Skeletal muscle tissue (tissue), 4 donors: ENCODE data around the gene C12orf57. TPM values are rescaled to one million over a fixed set of nuclear protein-coding genes. Genes with fewer than 3 reads are reported as not detected.
A peak's percentile ranks its signal among the peaks of the same experiment; 100 is the strongest.

Experiments
- H3K27ac ChIP-seq: one replicate; pipeline ENCODE4 v1.7.0; 2013; ENCODE audit warnings: mild to moderate bottlenecking, low read depth, low read length, inconsistent platforms
- H3K27me3 ChIP-seq, 3 donors: one replicate each; pipeline ENCODE4 v1.7.0; 2013; ENCODE audit warnings: low read length in 3 of 3; ENCODE audit not compliant: control insufficient read depth in 3 of 3, insufficient read depth in 3 of 3
- H3K36me3 ChIP-seq, 3 donors: one replicate each; pipeline ENCODE4 v1.7.0; 2013; ENCODE audit warnings: low read length in 3 of 3; ENCODE audit not compliant: control insufficient read depth in 3 of 3, insufficient read depth in 3 of 3
- H3K4me1 ChIP-seq, 3 donors: one replicate each; pipeline ENCODE4 v1.7.0; 2013; ENCODE audit warnings: low read length in 3 of 3, mild to moderate bottlenecking in 3 of 3; ENCODE audit not compliant: control insufficient read depth in 3 of 3, insufficient read depth in 3 of 3
- H3K4me3 ChIP-seq, 3 donors: one replicate each; pipeline ENCODE4 v1.7.0; 2013; ENCODE audit warnings: low read length in 3 of 3
- H3K9ac ChIP-seq, 3 donors: one replicate each; pipeline ENCODE4 v1.7.0; 2013; ENCODE audit warnings: low read length in 3 of 3, mild to moderate bottlenecking in 3 of 3, moderate library complexity in 2 of 3, low read depth in 1 of 3
- H3K9me3 ChIP-seq, 3 donors: one replicate each; pipeline ENCODE4 v1.7.0; 2013; ENCODE audit warnings: low read length in 3 of 3; ENCODE audit not compliant: control insufficient read depth in 3 of 3
- total RNA-seq: library from RNA; depleted of rRNA; stranded (reverse); fragments of >200 nt; gene quantifications from one replicate; pipeline ENCODE4 v1.2.3, GENCODE V29; 2014
- donor health status: Osteomylitis.

The C12orf57 gene
- total RNA-seq, 1 donor from 2014 or later, result 205 TPM

GRCh38 chr12:6928022-6928702, 15.7 kb upstream of the C12orf57 start:
- peak overlapping the region; percentile 81 to 88 (median 86) for H3K9ac ChIP-seq
- peak overlapping the region; percentile 75 to 79 (median 78) for H3K4me3 ChIP-seq
- H3K27me3 ChIP-seq, result no peaks in the 10 kb centered on the region
- no peaks in the 10 kb centered on the region for H3K9me3 ChIP-seq
- H3K27ac ChIP-seq, result peak overlapping the region; percentile 89
- peaks cover 49 to 56% (median 54%) of the 10 kb centered on the region in 3 donors for H3K4me1 ChIP-seq
- no peaks in the 10 kb centered on the region for H3K36me3 ChIP-seq

DNA sequence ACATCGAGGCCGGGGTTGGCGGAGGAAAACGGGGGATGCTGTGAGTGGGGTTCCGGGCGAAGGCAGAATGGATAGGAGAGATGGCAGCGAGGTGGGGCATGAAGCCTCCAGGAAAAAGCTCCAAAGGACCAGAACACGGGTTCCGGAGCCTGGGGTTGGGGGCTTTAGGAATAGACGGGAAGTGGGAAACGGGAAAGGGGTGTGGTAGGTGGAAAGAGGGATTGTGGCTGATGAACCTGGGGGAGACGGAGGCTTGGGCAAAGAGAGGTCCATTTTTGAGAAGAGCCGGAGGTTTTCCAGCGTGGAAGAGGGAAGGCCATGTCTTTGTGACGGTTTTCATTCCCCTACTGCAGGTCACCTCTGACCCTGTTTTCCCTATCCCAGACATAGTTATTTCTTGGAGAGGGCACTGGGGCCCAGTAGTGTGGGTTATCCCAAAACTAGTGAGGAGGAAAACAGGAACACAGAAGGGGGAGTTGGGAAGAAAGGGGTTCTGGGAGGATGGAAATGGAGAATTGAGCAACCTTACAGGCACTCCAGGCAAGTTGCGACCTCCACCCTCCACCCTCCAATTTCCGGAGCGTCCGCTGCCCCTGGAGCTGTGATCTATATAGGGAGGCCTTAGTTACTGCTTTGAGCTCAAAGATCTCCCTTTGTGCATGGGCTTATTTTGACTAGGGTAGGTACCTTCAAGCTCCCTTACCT, 15.0 kb upstream of the C12orf57 start:
- Histone ChIP-seq H3K9me3 (no peaks in the 10 kb centered on the region), H3K27ac (peak overlapping the region; percentile 89), H3K4me3 (peak overlapping the region; percentile 75 to 79 (median 78)), H3K4me1 (peaks cover 51 to 63% (median 60%) of the 10 kb centered on the region in 3 donors), H3K9ac (peak overlapping the region; percentile 81 to 88 (median 86)), H3K36me3 (peaks cover 0 to 4% (median 3%) of the 10 kb centered on the region in 3 donors), H3K27me3 (no peaks in the 10 kb centered on the region)

GRCh38 chr12:6929466-6930452, 14.1 kb upstream of the C12orf57 start:
- Histone ChIP-seq H3K9ac (peak overlapping the region; percentile 81 to 88 (median 86)), H3K4me1 (peaks cover 50 to 63% (median 60%) of the 10 kb centered on the region in 3 donors), H3K27ac (peak overlapping the region; percentile 89), H3K36me3 (peaks cover 0 to 11% (median 10%) of the 10 kb centered on the region in 3 donors), H3K4me3 (peak overlapping the region; percentile 75 to 79 (median 78)), H3K27me3 (no peaks in the 10 kb centered on the region), H3K9me3 (no peaks in the 10 kb centered on the region)

GRCh38 chr12:6932766-6933165, 11.1 kb upstream of the C12orf57 start:
- H3K27ac ChIP-seq, result no peak overlapping the region
- no peaks in the 10 kb centered on the region for H3K27me3 ChIP-seq
- H3K9me3 ChIP-seq, result no peaks in the 10 kb centered on the region
- H3K4me1 ChIP-seq, result peaks cover 35 to 56% (median 47%) of the 10 kb centered on the region in 3 donors
- peak overlapping the region in 1 of 3 donors; percentile 1 for H3K9ac ChIP-seq
- H3K36me3 ChIP-seq, result peaks cover 6 to 15% (median 14%) of the 10 kb centered on the region in 3 donors
- no peak overlapping the region for H3K4me3 ChIP-seq

GRCh38 chr12:6934110-6934509, 9.7 kb upstream of the C12orf57 start:
- H3K36me3 ChIP-seq, result peaks cover 8 to 19% (median 14%) of the 10 kb centered on the region in 3 donors
- H3K4me1 ChIP-seq, result peaks cover 38 to 61% (median 51%) of the 10 kb centered on the region in 3 donors
- H3K27me3 ChIP-seq, result no peaks in the 10 kb centered on the region
- H3K4me3 ChIP-seq, result no peak overlapping the region
- H3K27ac ChIP-seq, result peak overlapping the region; percentile 69
- no peaks in the 10 kb centered on the region for H3K9me3 ChIP-seq
- H3K9ac ChIP-seq, result no peak overlapping the region

GRCh38 chr12:6935371-6936193, 8.2 kb upstream of the C12orf57 start:
- no peaks in the 10 kb centered on the region for H3K27me3 ChIP-seq
- H3K36me3 ChIP-seq, result peaks cover 9 to 23% (median 14%) of the 10 kb centered on the region in 3 donors
- peaks cover 26 to 52% (median 39%) of the 10 kb centered on the region in 3 donors for H3K4me1 ChIP-seq
- H3K4me3 ChIP-seq, result no peak overlapping the region
- H3K27ac ChIP-seq, result peak overlapping the region; percentile 69
- no peaks in the 10 kb centered on the region for H3K9me3 ChIP-seq
- no peak overlapping the region for H3K9ac ChIP-seq

DNA sequence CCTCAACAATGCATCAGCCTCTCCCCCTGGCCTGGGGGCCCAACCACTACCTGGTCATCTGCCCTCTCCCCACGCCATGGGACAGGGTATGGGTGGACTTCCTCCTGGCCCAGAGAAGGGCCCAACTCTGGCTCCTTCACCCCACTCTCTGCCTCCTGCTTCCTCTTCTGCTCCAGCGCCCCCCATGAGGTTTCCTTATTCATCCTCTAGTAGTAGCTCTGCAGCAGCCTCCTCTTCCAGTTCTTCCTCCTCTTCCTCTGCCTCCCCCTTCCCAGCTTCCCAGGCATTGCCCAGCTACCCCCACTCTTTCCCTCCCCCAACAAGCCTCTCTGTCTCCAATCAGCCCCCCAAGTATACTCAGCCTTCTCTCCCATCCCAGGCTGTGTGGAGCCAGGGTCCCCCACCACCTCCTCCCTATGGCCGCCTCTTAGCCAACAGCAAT, 7.6 kb upstream of the C12orf57 start:
- Histone ChIP-seq H3K36me3 (peaks cover 11 to 29% (median 14%) of the 10 kb centered on the region in 3 donors), H3K4me1 (peaks cover 26 to 52% (median 39%) of the 10 kb centered on the region in 3 donors), H3K9me3 (no peaks in the 10 kb centered on the region), H3K4me3 (no peak overlapping the region), H3K9ac (no peak overlapping the region), H3K27ac (peak overlapping the region; percentile 92), H3K27me3 (no peaks in the 10 kb centered on the region)

DNA sequence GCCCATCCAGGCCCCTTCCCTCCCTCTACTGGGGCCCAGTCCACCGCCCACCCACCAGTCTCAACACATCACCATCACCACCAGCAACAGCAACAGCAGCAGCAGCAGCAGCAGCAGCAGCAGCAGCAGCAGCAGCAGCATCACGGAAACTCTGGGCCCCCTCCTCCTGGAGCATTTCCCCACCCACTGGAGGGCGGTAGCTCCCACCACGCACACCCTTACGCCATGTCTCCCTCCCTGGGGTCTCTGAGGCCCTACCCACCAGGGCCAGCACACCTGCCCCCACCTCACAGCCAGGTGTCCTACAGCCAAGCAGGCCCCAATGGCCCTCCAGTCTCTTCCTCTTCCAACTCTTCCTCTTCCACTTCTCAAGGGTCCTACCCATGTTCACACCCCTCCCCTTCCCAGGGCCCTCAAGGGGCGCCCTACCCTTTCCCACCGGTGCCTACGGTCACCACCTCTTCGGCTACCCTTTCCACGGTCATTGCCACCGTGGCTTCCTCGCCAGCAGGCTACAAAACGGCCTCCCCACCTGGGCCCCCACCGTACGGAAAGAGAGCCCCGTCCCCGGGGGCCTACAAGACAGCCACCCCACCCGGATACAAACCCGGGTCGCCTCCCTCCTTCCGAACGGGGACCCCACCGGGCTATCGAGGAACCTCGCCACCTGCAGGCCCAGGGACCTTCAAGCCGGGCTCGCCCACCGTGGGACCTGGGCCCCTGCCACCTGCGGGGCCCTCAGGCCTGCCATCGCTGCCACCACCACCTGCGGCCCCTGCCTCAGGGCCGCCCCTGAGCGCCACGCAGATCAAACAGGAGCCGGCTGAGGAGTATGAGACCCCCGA, 7.0 kb upstream of the C12orf57 start:
- Histone ChIP-seq H3K4me1 (peaks cover 26 to 57% (median 39%) of the 10 kb centered on the region in 3 donors), H3K4me3 (peak overlapping the region; percentile 48 to 91 (median 87)), H3K9ac (peak overlapping the region; percentile 51 to 98 (median 93)), H3K36me3 (peaks cover 14 to 32% (median 16%) of the 10 kb centered on the region in 3 donors), H3K27me3 (no peaks in the 10 kb centered on the region), H3K9me3 (no peaks in the 10 kb centered on the region), H3K27ac (peak overlapping the region; percentile 92)
